Neural progenitor cell (in vitro differentiated cells): ENCODE results near the gene HELB. TPM values are rescaled to one million over a fixed set of nuclear protein-coding genes. Genes with fewer than 3 reads are reported as not detected.

Experiments
- DNase-seq: peaks from one replicate; pipeline ENCODE4 v3.0.0-alpha.2; 2016; ENCODE audit warnings: low spot score
- H2AFZ ChIP-seq: fragments of 200-600 bp; sonication (generic); replicated peaks from 2 replicates; pipeline ENCODE4 v1.6.1; 2016; ENCODE audit warnings: antibody characterized with exemption
- H3F3A ChIP-seq: fragments of 200-600 bp; sonication (generic); 2 replicates; pipeline ENCODE4 v1.6.1; 2016; ENCODE audit warnings: antibody characterized with exemption, low read depth
- H3K27ac ChIP-seq: fragments of 200-600 bp; sonication (generic); 2 replicates; pipeline ENCODE4 v1.5.1; 2016; ENCODE audit warnings: mild to moderate bottlenecking
- H3K27me3 ChIP-seq: fragments of 200-600 bp; sonication (generic); 2 replicates; pipeline ENCODE4 v1.6.1; 2016; ENCODE audit warnings: mild to moderate bottlenecking, moderate library complexity
- H3K36me3 ChIP-seq: fragments of 200-600 bp; sonication (generic); 2 replicates; pipeline ENCODE4 v1.5.1; 2016
- H3K4me1 ChIP-seq: fragments of 200-600 bp; sonication (generic); 2 replicates; pipeline ENCODE4 v1.6.1; 2016; ENCODE audit warnings: mixed run types
- H3K4me2 ChIP-seq: fragments of 200-600 bp; sonication (generic); 2 replicates; pipeline ENCODE4 v1.6.1; 2016
- H3K4me3 ChIP-seq: fragments of 200-600 bp; sonication (generic); 2 replicates; pipeline ENCODE4 v1.5.1; 2016
- H3K79me2 ChIP-seq: fragments of 200-600 bp; sonication (generic); 2 replicates; pipeline ENCODE4 v1.6.1; 2016; ENCODE audit warnings: low read depth
- H3K9ac ChIP-seq: fragments of 200-600 bp; sonication (generic); 2 replicates; pipeline ENCODE4 v1.6.1; 2016
- H3K9me3 ChIP-seq: fragments of 200-600 bp; sonication (generic); 2 replicates; pipeline ENCODE4 v1.5.1; 2016; ENCODE audit warnings: low read depth
- H4K20me1 ChIP-seq: fragments of 200-600 bp; sonication (generic); 2 replicates; pipeline ENCODE4 v1.6.1; 2016; ENCODE audit warnings: low read depth
- H3K27ac Mint-ChIP-seq: 3 replicates; pipeline ENCODE4 v1.8.0; 2021; ENCODE audit warnings: mixed read lengths
- H3K27me3 Mint-ChIP-seq: 2 replicates; pipeline ENCODE4 v1.8.0; 2022; ENCODE audit warnings: low read depth, mild to moderate bottlenecking, inconsistent platforms, moderate library complexity, mixed read lengths; ENCODE audit not compliant: insufficient read depth
- H3K36me3 Mint-ChIP-seq: 3 replicates; pipeline ENCODE4 v1.8.0; 2021; ENCODE audit warnings: mixed read lengths
- H3K4me1 Mint-ChIP-seq: 3 replicates; pipeline ENCODE4 v1.8.0; 2021; ENCODE audit warnings: mixed read lengths
- H3K4me3 Mint-ChIP-seq: 3 replicates; pipeline ENCODE4 v1.8.0; 2021; ENCODE audit warnings: mild to moderate bottlenecking, moderate library complexity, mixed read lengths
- H3K9me3 Mint-ChIP-seq: 3 replicates; pipeline ENCODE4 v1.8.0; 2020; ENCODE audit warnings: mixed read lengths
- CTCF ChIP-seq: fragments of 200-600 bp; sonication (generic); IDR thresholded peaks from 2 replicates; pipeline ENCODE4 v1.5.1; 2017; ENCODE audit warnings: antibody characterized with exemption, mild to moderate bottlenecking
- EZH2 ChIP-seq: fragments of 200-600 bp; sonication (generic); IDR thresholded peaks from 2 replicates; pipeline ENCODE4 v1.6.1; 2017; ENCODE audit warnings: antibody characterized with exemption, mild to moderate bottlenecking, moderate library complexity
- EZH2phosphoT487 ChIP-seq: fragments of 200-600 bp; sonication (generic); IDR thresholded peaks from 2 replicates; pipeline ENCODE4 v1.6.1; 2017; ENCODE audit warnings: antibody characterized with exemption
- total RNA-seq: library from RNA; depleted of rRNA; stranded (reverse); fragments of >200 nt; gene quantifications from 2 replicates; pipeline ENCODE4 v1.2.3, GENCODE V29; 2015; ENCODE audit warnings: low replicate concordance

Gene HELB
- total RNA-seq, 1 donor from 2014 or later, result 10.7 TPM

GRCh38 chr12:66280561-66280960, 21.7 kb upstream of the HELB start:
- Histone ChIP-seq H3K27ac (no peak overlapping the region), H3K79me2 (no peaks in the 10 kb centered on the region), H3K4me1 (no peaks in the 10 kb centered on the region), H3K27me3 (no peaks in the 10 kb centered on the region), H3K9me3 (no peaks in the 10 kb centered on the region), H3K4me2 (no peak overlapping the region), H4K20me1 (no peaks in the 10 kb centered on the region), H3K4me3 (no peak overlapping the region), H3K36me3 (no peaks in the 10 kb centered on the region), H3F3A (no peaks in the 10 kb centered on the region), H3K9ac (no peak overlapping the region), H2AFZ (no peak overlapping the region)
- Mint-ChIP-seq H3K4me3 (no peak overlapping the region), H3K27me3 (no peaks in the 10 kb centered on the region), H3K9me3 (peaks cover 5% of the 10 kb centered on the region), H3K36me3 (no peaks in the 10 kb centered on the region), H3K27ac (no peak overlapping the region), H3K4me1 (no peaks in the 10 kb centered on the region)
- no peak for TF ChIP-seq EZH2
- no peak for TF ChIP-seq EZH2phosphoT487
- no peak for TF ChIP-seq CTCF
- no peak for DNase-seq

DNA sequence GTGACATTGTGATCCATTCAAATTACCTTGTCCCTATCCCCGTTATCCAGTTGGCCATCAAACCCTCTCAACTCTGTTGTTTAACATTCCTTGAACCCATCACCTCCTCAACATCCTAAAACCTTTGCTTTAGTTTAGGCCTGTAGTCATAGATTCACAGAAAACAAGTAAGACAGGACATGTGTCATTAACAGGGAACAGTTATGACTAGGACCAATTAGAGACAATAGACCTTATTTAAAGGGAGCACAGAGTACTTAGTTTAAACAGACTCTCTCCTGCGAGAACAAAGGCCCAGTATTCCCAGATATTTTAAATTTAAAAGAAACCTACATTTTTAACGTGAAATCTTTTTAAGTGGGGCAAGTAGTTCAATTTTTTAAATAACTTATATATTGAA, 20.0 kb upstream of the HELB start:
- Mint-ChIP-seq H3K27ac (no peak overlapping the region), H3K27me3 (no peaks in the 10 kb centered on the region), H3K36me3 (no peaks in the 10 kb centered on the region), H3K9me3 (peaks cover 5% of the 10 kb centered on the region), H3K4me3 (no peak overlapping the region), H3K4me1 (no peaks in the 10 kb centered on the region)
- H3K27ac ChIP-seq, result no peak overlapping the region
- no peaks in the 10 kb centered on the region for H3K9me3 ChIP-seq
- no peak overlapping the region for H2AFZ ChIP-seq
- no peaks in the 10 kb centered on the region for H4K20me1 ChIP-seq
- no peak overlapping the region for H3K9ac ChIP-seq
- H3K4me2 ChIP-seq, result no peak overlapping the region
- H3K4me1 ChIP-seq, result no peaks in the 10 kb centered on the region
- H3K79me2 ChIP-seq, result no peaks in the 10 kb centered on the region
- H3K4me3 ChIP-seq, result no peak overlapping the region
- TF ChIP-seq EZH2 (no peak), EZH2phosphoT487 (no peak), CTCF (no peak)
- DNase-seq, result no peak
- no peaks in the 10 kb centered on the region for H3K27me3 ChIP-seq
- H3K36me3 ChIP-seq, result no peaks in the 10 kb centered on the region
- no peaks in the 10 kb centered on the region for H3F3A ChIP-seq

DNA sequence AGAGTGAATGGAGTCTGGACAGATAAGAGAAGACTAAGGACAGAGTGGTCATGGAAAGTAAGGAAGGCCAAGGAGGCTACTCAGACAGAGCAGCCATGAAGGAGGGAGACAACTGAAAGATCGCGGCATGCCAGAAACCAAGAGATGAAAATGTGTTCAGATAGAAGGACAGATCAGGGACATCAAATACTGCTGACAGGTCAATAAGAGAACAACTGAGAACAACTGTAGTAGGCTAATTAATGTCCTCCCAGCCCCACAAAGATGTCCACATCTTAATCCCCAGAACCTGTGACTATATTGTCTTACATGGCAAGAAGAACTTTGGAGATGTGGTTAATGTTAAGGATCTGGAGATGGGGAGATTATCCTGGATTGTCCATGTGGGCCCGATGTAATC, 15.0 kb upstream of the HELB start:
- Histone ChIP-seq H3F3A (no peaks in the 10 kb centered on the region), H3K9me3 (no peaks in the 10 kb centered on the region), H3K27ac (no peak overlapping the region), H4K20me1 (no peaks in the 10 kb centered on the region), H3K4me1 (no peaks in the 10 kb centered on the region), H3K4me3 (no peak overlapping the region), H3K36me3 (no peaks in the 10 kb centered on the region), H3K27me3 (no peaks in the 10 kb centered on the region), H2AFZ (no peak overlapping the region), H3K4me2 (no peak overlapping the region), H3K9ac (no peak overlapping the region), H3K79me2 (no peaks in the 10 kb centered on the region)
- H3K9me3 Mint-ChIP-seq, result no peaks in the 10 kb centered on the region
- H3K4me3 Mint-ChIP-seq, result no peak overlapping the region
- H3K4me1 Mint-ChIP-seq, result no peaks in the 10 kb centered on the region
- no peak overlapping the region for H3K27ac Mint-ChIP-seq
- no peak for DNase-seq
- TF ChIP-seq EZH2 (no peak), EZH2phosphoT487 (no peak), CTCF (no peak)
- H3K27me3 Mint-ChIP-seq, result no peaks in the 10 kb centered on the region
- no peaks in the 10 kb centered on the region for H3K36me3 Mint-ChIP-seq

GRCh38 chr12:66288121-66288520, 14.2 kb upstream of the HELB start:
- Mint-ChIP-seq H3K4me3 (no peak overlapping the region), H3K9me3 (no peaks in the 10 kb centered on the region), H3K4me1 (no peaks in the 10 kb centered on the region), H3K27me3 (no peaks in the 10 kb centered on the region), H3K36me3 (no peaks in the 10 kb centered on the region), H3K27ac (no peak overlapping the region)
- Histone ChIP-seq H3K4me3 (no peak overlapping the region), H3K4me1 (no peaks in the 10 kb centered on the region), H3K36me3 (no peaks in the 10 kb centered on the region), H3K4me2 (no peak overlapping the region), H3F3A (no peaks in the 10 kb centered on the region), H2AFZ (no peak overlapping the region), H3K9ac (no peak overlapping the region), H3K9me3 (no peaks in the 10 kb centered on the region), H4K20me1 (no peaks in the 10 kb centered on the region), H3K27me3 (no peaks in the 10 kb centered on the region), H3K27ac (no peak overlapping the region), H3K79me2 (no peaks in the 10 kb centered on the region)
- TF ChIP-seq CTCF (no peak), EZH2 (no peak), EZH2phosphoT487 (no peak)
- no peak for DNase-seq
